HAP-1 (cell line): ENCODE measurements around the gene SLC30A10.
"Not testable (repeated sequence)": the region's sequence is repeated elsewhere in the genome, so short reads cannot be mapped to it uniquely, and the experiment has no call there.

Source experiments
- DNase-seq, 2 experiments: peaks; one replicate each; pipeline ENCODE4 v3.0.0-alpha.2; 2016 to 2020; ENCODE audit warnings: low spot score in 2 of 2
- H3K27me3 ChIP-seq: fragments of 250-450 bp; sonication (Bioruptor Pico); 2 replicates; pipeline ENCODE4 v1.5.1; 2020; ENCODE audit warnings: low read depth, mild to moderate bottlenecking, moderate library complexity
- H3K36me3 ChIP-seq: fragments of 250-450 bp; sonication (Bioruptor Pico); replicated peaks from 2 replicates; pipeline ENCODE4 v1.5.1; 2020; ENCODE audit warnings: mild to moderate bottlenecking
- H3K4me1 ChIP-seq: fragments of 250-450 bp; sonication (Bioruptor Pico); 2 replicates; pipeline ENCODE4 v1.5.1; 2020; ENCODE audit warnings: mild to moderate bottlenecking
- H3K4me3 ChIP-seq: fragments of 250-450 bp; sonication (Bioruptor Pico); 2 replicates; pipeline ENCODE4 v1.5.1; 2020; ENCODE audit warnings: mild to moderate bottlenecking, moderate library complexity
- H3K9me3 ChIP-seq: fragments of 250-450 bp; sonication (Bioruptor Pico); 2 replicates; pipeline ENCODE4 v1.5.1; 2020; ENCODE audit warnings: mild to moderate bottlenecking, moderate library complexity
- in situ Hi-C: fragments of 300-500 bp; cut with MboI; formaldehyde crosslinking; loops from 3 replicates; pipeline ENCODE4 v1.14.3; 2020; ENCODE audit warnings: low sequenced_read_pairs, inconsistent platforms, mixed read lengths

SLC30A10 gene

DNA sequence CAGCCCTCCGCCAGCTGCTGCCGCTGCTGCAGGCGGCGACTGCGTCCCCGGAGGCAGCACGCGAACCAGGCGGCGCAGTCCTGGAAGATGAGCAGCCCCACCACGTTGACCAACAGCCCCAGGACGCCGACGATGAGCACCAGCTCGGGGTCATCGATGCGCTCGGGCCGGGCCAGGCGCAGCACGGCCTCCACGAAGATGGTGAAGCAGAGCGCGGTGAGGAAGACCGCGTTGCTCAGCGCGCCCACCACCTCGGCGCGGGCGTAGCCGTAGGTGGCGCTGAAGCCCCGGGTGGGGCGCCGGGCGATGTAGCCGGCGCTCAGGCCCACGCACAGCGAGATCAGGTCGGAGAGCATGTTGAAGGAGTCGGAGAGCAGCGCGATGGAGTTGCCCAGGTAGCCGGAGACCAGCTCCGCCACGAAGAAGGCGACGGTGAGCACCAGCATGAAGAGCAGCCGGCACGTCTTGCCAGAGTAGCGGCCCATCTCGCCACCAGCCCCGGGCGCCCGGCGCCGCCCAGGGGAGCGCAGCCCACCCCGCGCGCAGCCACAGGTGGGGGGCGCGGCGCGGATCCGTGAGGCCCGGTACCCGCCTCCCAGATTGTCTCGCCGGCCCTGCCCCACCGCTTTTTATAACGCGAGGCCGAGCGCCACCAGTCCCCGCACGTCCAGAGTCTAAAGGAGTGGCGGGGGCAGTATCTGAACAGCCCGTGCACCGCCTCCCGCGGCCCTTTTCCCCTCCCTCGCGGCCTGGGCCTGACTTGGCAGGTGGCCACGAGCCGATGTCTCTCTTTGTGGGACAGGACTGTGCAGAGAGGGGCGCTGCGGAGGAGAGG is at the start of gene SLC30A10:
Gene SLC30A10, minus strand, starts transcription at position 602 of the 835 bp plus-strand sequence. Its CDS starts 117 bp downstream, at position 485.
- H3K36me3 ChIP-seq, result no peaks in the 10 kb centered on the region
- H3K9me3 ChIP-seq, result no peaks in the 10 kb centered on the region
- H3K27me3 ChIP-seq, result peaks cover 3% of the 10 kb centered on the region; the same call in 1 of the 2 replicates
- H3K4me3 ChIP-seq, result peak within 1 kb of the TSS; percentile 34
- H3K4me1 ChIP-seq, result 0 out of 2 replicates have a peak, but pooled peaks cover 4% of the 10 kb centered on the region
- peak in 1 of 2 experiments; percentile 49 for DNase-seq
- in situ Hi-C loops, result no loop called here

DNA sequence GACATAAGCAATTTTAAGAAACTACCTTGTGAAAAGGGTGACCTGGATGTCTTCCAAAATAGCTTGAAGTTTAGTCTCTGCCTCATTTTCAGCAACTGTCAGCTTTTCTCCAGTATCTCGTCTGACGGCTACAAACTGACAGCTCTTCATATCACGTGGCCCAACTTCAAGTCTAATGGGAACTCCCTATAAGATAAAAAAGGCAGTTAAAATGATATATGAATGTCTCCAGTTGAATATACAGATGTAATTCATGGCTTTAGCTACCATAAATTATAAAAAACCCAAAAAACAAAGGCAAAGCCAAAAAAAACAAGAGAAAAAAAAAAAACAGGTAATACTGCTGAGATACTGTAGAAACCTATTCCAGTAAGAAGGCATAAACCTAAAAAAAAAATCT is 44.9 kb upstream of the SLC30A10 start:
- no peak for DNase-seq
- peaks cover 36% of the 10 kb centered on the region for H3K36me3 ChIP-seq
- H3K4me3 ChIP-seq, result no peak overlapping the region
- no peaks in the 10 kb centered on the region for H3K4me1 ChIP-seq
- no peaks in the 10 kb centered on the region for H3K9me3 ChIP-seq
- no peaks in the 10 kb centered on the region for H3K27me3 ChIP-seq
- in situ Hi-C loops, result no loop called here

DNA sequence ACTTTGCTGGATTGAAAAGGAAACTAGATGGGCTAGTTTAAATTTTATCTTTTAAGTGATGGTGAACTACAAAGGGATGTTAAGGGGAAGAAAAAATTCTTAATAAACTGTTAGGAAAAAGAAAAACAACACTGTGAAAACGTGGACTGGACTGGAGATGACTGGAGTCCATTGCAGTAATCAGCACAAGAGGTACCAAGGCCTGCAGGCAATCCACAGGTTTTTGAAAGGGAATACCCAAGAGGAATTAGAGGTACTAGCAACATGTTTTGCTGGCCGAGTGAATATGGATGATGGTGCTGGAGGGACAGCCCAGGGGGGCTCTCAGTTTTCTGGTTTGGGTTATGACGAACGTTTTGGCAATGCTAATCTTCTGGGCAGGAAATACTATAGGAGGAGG is 39.0 kb upstream of the SLC30A10 start:
- DNase-seq, result no peak
- Histone ChIP-seq H3K27me3 (no peaks in the 10 kb centered on the region), H3K4me1 (no peaks in the 10 kb centered on the region), H3K9me3 (no peaks in the 10 kb centered on the region), H3K36me3 (peaks cover 15% of the 10 kb centered on the region), H3K4me3 (no peak overlapping the region)
- in situ Hi-C loops, result no loop called here

DNA sequence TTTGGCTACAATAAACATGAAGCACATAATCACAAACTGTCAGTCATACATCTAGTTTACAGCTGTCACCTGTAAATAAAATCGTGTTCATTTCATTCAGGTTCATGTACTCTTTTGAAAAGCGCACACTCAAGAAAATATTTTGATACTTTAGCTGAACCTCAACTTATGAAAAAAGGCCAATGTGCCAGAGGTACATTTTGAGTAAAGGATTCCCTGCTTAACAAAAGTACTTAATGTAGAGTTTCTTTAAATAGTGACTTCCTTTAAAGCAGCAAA is 37.7 kb upstream of the SLC30A10 start:
- no peaks in the 10 kb centered on the region for H3K27me3 ChIP-seq
- DNase-seq, result no peak
- no peak overlapping the region for H3K4me3 ChIP-seq
- no peaks in the 10 kb centered on the region for H3K4me1 ChIP-seq
- in situ Hi-C loops, result no loop called here
- no peaks in the 10 kb centered on the region for H3K9me3 ChIP-seq
- H3K36me3 ChIP-seq, result peaks cover 10% of the 10 kb centered on the region

DNA sequence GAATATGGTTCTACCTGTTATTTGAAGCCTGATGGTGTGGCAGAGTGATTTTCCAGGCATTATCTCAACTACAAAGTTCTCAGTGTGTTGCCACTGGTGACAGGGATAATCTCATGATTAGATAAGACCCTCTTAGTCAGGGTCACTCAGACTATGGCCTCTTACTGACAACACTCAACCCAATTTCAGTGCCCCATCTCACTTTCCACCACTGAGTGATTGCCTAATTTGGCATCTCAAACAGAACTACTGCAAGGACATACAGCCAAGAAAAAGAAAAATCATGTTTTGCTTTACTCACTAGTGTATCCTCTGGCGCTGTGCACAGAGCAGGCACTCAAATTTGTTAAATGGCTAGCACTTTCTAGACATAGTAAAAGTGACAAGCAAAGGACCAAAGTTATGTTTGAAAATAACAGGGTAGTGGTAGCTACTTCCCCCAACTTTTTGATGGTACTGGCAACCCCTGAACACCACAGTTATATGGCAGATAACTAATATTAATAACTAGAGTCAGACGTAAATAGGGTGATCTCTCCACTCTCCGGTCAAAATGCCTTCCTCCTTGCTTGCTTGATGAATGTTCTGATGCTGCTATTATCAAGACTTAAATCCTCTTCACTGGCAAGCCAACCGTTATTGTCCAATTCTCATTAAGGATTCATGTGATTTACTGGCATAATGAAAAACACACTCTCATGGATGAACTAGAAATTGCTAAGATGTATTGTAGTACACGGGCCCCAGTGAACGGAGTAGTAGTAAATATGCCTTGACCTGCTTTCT is 37.1 kb upstream of the SLC30A10 start:
- Histone ChIP-seq H3K27me3 (no peaks in the 10 kb centered on the region), H3K9me3 (no peaks in the 10 kb centered on the region), H3K4me3 (no peak overlapping the region), H3K4me1 (no peaks in the 10 kb centered on the region), H3K36me3 (peaks cover 10% of the 10 kb centered on the region)
- in situ Hi-C loops, result no loop called here
- no peak for DNase-seq

DNA sequence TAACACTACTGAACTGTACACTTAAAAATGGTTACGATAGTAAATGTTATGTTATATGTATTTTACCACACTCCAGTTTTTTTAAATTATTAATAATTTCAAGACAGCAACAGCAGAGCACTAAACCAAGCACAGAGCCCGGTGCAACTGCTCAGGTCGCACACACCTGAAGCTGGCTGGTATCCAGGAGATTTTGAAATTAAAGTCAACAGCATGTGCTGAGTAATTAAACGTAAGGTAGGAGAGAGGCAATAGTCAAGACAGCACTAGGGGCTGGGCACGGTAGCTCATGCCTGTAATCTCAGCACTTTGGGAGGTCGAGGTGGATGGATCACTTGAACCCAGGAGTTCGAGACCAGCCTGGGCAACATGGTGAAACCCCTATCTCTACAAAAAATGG is 35.1 kb upstream of the SLC30A10 start:
- no peaks in the 10 kb centered on the region for H3K27me3 ChIP-seq
- H3K4me3 ChIP-seq, result no peak overlapping the region
- H3K36me3 ChIP-seq, result no peaks in the 10 kb centered on the region; the same call in 1 of the 2 replicates
- no peaks in the 10 kb centered on the region for H3K4me1 ChIP-seq
- no peaks in the 10 kb centered on the region for H3K9me3 ChIP-seq
- no peak for DNase-seq
- in situ Hi-C loops, result no loop called here

DNA sequence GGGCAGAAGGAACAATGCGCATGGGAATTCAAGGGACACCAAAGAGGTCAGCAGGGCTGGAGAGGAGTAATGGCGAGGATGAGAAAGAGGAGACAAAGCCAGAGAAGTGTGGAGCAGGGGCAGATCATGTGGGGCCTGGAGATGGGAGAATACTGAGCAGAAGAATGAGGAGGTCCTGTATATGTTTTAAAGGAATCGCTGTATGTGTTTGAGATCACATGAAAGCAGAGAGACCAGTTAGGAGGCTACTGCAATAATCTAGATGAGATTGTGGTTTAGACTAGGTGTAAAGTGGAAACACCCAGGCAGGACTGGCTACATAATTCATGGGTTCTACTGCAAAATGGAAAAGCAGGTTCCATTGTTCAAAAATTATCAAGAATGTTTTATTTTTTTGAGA is 33.3 kb upstream of the SLC30A10 start:
- Histone ChIP-seq H3K9me3 (no peaks in the 10 kb centered on the region), H3K4me3 (no peak overlapping the region), H3K27me3 (no peaks in the 10 kb centered on the region), H3K4me1 (no peaks in the 10 kb centered on the region), H3K36me3 (no peaks in the 10 kb centered on the region)
- no peak for DNase-seq
- in situ Hi-C loops, result no loop called here

DNA sequence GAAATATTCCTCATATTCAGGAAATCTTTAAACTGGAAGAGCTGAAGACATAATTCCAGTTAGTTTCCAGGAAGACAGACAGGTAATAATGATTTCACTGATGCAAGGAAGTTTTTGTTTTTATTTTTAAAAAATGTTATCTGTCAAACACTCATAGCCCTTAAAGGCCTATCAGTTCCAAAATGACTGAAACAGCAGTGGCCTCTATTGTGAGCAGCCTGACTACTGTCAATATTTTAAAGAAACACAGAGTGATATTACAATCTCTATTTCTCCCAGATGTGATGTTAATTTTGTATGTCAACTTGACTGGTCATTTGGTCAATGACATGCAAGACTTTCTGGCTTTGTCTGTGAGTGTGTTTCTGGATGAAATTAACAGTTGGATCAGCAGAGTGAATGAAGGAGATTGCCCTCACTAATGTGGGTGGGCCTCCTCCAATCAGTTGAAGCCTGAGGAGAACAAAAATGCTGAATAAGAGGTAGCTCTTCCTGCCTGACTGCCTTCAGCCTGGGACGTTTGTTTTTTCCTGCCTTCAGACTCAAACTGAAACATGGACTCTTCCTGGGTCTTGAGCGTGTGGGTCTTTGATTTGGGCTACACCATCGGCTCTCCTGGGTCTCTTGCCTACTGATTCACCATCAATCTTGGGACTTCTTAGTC is 31.3 kb upstream of the SLC30A10 start:
- H3K27me3 ChIP-seq, result no peaks in the 10 kb centered on the region
- no peak overlapping the region for H3K4me3 ChIP-seq
- no peaks in the 10 kb centered on the region for H3K36me3 ChIP-seq
- H3K4me1 ChIP-seq, result no peaks in the 10 kb centered on the region
- in situ Hi-C loops, result no loop called here
- DNase-seq, result no peak
- H3K9me3 ChIP-seq, result no peaks in the 10 kb centered on the region

DNA sequence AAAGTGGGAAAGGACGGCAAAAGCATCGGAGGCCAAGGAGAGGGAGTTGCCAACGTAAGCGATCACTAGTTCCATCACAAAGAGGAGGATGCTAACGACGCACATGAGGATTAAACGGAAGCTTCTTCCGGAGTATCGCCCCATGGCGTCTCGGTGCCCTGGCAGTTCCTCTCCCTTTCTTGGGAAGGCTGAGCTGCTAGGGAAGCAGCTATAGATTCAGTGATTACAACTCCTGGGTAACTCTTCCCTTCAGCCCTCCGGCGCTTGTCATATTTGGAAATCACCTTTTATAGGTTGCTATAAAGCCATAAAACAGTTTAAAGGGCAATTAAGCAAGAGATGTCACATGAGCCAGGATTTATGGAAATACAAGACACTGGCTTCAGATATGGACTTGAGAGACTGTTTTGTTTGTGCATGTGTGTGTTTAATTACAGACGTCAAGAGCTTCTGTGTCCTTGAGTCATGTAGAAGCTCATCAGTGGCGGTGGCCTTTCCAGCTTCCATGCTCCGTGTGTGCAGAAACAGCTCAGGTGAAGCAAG is 30.6 kb upstream of the SLC30A10 start:
- H3K9me3 ChIP-seq, result no peaks in the 10 kb centered on the region
- H3K36me3 ChIP-seq, result no peaks in the 10 kb centered on the region
- no peak overlapping the region for H3K4me3 ChIP-seq
- in situ Hi-C loops, result no loop called here
- no peaks in the 10 kb centered on the region for H3K4me1 ChIP-seq
- DNase-seq, result no peak
- H3K27me3 ChIP-seq, result no peaks in the 10 kb centered on the region

DNA sequence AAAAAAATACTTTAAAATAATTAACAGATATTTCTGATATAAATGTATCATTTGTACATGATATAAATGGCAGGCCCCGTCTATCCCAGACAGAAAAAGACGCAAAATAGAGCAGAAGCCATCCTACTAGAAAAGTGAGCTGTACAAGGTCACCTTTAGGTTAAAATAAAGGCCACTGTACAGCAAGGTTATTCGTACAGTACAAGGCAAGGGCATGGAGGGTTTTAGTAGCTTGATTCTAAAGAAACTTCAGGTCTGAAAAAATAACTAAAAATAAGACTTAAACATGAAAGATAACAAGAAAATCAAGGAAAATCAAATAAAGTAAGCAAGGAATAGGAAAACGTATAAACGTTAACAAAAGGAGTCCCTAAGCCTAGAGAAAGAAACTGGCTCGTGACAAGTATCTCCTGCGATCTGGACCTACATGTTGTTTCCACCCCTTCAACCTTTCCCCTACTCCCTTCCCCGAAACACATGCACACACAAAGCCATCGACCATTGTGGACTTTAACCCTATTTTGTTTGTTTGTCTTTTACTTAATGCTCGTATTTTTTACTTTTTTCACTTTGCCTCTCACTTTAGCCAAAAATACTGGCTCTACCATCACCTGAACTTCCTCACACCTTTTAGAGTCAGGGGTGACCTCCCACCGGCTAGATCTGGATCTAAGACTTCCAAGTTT is 26.5 kb upstream of the SLC30A10 start:
- H3K9me3 ChIP-seq, result no peaks in the 10 kb centered on the region
- no peak overlapping the region for H3K4me3 ChIP-seq
- H3K36me3 ChIP-seq, result no peaks in the 10 kb centered on the region
- H3K4me1 ChIP-seq, result no peaks in the 10 kb centered on the region
- no peaks in the 10 kb centered on the region for H3K27me3 ChIP-seq
- DNase-seq, result no peak
- in situ Hi-C loops, result no loop called here

DNA sequence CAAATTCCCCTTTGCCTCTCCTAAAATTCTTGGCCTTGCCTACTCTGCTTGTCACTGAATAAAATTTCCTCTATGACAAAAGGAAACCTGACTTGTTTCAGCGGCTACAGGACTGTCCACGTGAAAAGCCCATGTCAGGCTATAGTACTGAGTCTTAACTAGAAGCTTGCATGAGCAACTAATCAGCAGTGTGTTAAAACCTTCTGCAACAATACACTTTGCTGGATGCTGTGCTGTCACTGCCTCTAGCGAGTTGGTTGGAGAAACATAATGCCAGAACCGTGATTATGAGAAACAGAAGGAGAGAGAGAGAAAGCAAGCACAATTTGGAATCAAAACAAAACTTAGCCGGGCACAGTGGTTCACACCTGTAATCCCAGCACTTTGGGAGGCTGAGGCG is 25.7 kb upstream of the SLC30A10 start:
- in situ Hi-C loops, result no loop called here
- no peaks in the 10 kb centered on the region for H3K9me3 ChIP-seq
- H3K4me3 ChIP-seq, result no peak overlapping the region
- no peaks in the 10 kb centered on the region for H3K27me3 ChIP-seq
- no peaks in the 10 kb centered on the region for H3K4me1 ChIP-seq
- no peaks in the 10 kb centered on the region for H3K36me3 ChIP-seq
- no peak for DNase-seq

DNA sequence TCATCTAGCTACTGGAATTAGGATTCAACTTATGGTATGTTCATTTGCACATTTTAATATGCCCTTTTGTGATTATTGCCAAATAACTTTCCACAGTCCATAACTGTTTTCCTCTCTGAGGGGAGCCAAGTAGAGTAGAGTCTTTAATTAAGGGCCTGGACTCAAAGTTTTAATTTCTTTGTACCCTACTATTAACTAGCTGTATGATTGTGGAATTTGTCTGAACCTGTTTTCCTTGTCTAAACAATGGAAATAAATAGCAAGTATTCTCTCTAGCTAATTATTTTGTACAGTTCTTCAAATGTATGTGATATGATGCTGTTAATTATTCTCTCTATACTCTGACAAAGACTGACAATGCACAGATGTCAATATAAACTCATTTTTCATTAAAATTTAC is 24.0 kb upstream of the SLC30A10 start:
- Histone ChIP-seq H3K27me3 (no peaks in the 10 kb centered on the region), H3K9me3 (no peaks in the 10 kb centered on the region), H3K4me1 (no peaks in the 10 kb centered on the region), H3K36me3 (no peaks in the 10 kb centered on the region), H3K4me3 (no peak overlapping the region)
- in situ Hi-C loops, result no loop called here
- DNase-seq, result no peak

DNA sequence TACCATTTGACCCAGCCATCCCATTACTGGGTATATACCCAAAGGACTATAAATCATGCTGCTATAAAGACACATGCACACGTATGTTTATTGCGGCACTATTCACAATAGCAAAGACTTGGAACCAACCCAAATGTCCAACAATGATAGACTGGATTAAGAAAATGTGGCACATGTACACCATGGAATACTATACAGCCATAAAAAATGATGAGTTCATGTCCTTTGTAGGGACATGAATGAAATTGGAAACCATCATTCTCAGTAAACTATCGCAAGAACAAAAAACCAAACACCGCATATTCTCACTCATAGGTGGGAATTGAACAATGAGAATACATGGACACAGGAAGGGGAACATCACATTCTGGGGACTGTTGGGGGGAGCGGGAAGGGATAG is 20.9 kb upstream of the SLC30A10 start:
- H3K36me3 ChIP-seq, H3K4me1 ChIP-seq, H3K9me3 ChIP-seq, H3K27me3 ChIP-seq, DNase-seq, H3K4me3 ChIP-seq, in situ Hi-C loops: not testable (repeated sequence)
